ENCODE data around the gene FBLN2. TPM values are rescaled to one million over a fixed set of nuclear protein-coding genes. Genes with fewer than 3 reads are reported as not detected.

The FBLN2 gene
- total and polyA plus RNA-seq, 10 of the 15 experiments (the other 5 are each of a cell fraction or from before 2014, with no cell fraction given) = 0.03 to 0.41 (median 0.12) TPM; not detected in 2

- BruUV-seq (replicated peaks) = no TSS peak
- Histone ChIP-seq H3K4me3 (no peak overlapping the region), H3K4me1 (ENCODE audit: control insufficient read depth, insufficient read depth, low read length) (no peaks in the 10 kb centered on the region)
These were observed 105.6 kb downstream of the FBLN2 start for GRCh38 chr3:13654330-13655060.

More at GRCh38 chr3:13654330-13655060, 105.6 kb downstream of the FBLN2 start:
- Histone ChIP-seq H3K36me3 (ENCODE audit: control insufficient read depth in 2 of 2, insufficient read depth in 2 of 2, low read length in 1 of 2) (no peaks in the 10 kb centered on the region), H3K9me3 (replicated peaks; ENCODE audit: control insufficient read depth, insufficient read depth, low read length) (no peaks in the 10 kb centered on the region), H2AFZ (ENCODE audit: control insufficient read depth, low read depth, low read length) (no peak overlapping the region), H3K27me3 (replicated peaks in 1 of 2; ENCODE audit: control insufficient read depth in 2 of 2, insufficient read depth in 2 of 2, low read length in 1 of 2) (peaks cover 2 to 4% of the 10 kb centered on the region in 2 experiments; a peak in 2 of 4 replicates), H3K4me2 (ENCODE audit: control insufficient read depth, insufficient read depth) (no peak overlapping the region), H3K9ac (ENCODE audit: control insufficient read depth, insufficient read depth, low read length) (no peak overlapping the region), H3K27ac (ENCODE audit: control insufficient read depth, insufficient read depth) (no peak overlapping the region), H3K79me2 (ENCODE audit: control insufficient read depth, insufficient read depth, low read length) (no peaks in the 10 kb centered on the region), H4K20me1 (ENCODE audit: control insufficient read depth, insufficient read depth) (no peaks in the 10 kb centered on the region)
- CTCF ChIA-PET = interaction anchor here (0.8 to 2.1 kb wide), 2 partner anchors 158 to 230 kb away, joined by 3 to 6 read pairs; no protein-coding TSS in a partner anchor
- TF ChIP-seq ZNF274 (IDR thresholded peaks at IDR 0.05; ENCODE audit: insufficient read depth, insufficient read length) (no peak), ESRRA (IDR thresholded peaks at IDR 0.05; ENCODE audit: low read length) (no peak), EGR1 (IDR thresholded peaks at IDR 0.05; ENCODE audit: borderline replicate concordance in 1 of 2, low read depth in 2 of 2, low read length in 2 of 2) (no peak), RELB (IDR thresholded peaks at IDR 0.05; ENCODE audit: low read depth) (no peak), ZBED1 (IDR thresholded peaks at IDR 0.05; ENCODE audit: borderline replicate concordance) (no peak), PAX5 (IDR thresholded peaks at IDR 0.05; ENCODE audit: borderline replicate concordance, low read depth, low read length) (no peak)
- RAD21 ChIA-PET (ENCODE audit: unreplicated experiment) = no interaction called here
- SMC1A ChIA-PET (ENCODE audit: uncharacterized antibody, unreplicated experiment) = interaction anchor here (0.6 kb wide), 1 partner anchor 131 kb away, joined by 3 read pairs; no protein-coding TSS in a partner anchor
- FAIRE-seq (no peak), DNase-seq (ENCODE audit: low read depth, low spot score) (no peak), ATAC-seq (no peak)
- intact Hi-C loops (cut with micrococcal nuclease; ENCODE audit: unreplicated experiment) (no loop called here), in situ Hi-C loops (cut with MboI) (loop anchor here (5.0 kb wide), 1 partner anchor 233 kb away; no protein-coding TSS in a partner anchor)
- POLR2A ChIA-PET = no interaction called here
- 13% methylated on average over 15 of the region's 15 CpGs for WGBS (ENCODE audit: insufficient coverage, insufficient replicate concordance, low lambda C conversion rate, missing lambda C conversion rate)

Data from GM12878 (cell line).